Sigmoid colon (tissue), 7 donors: ENCODE measurements around the gene DPT. TPM values are rescaled to one million over a fixed set of nuclear protein-coding genes. Genes with fewer than 3 reads are reported as not detected.

Experiments
- DNase-seq: peaks from one replicate; pipeline ENCODE4 v3.0.0-alpha.2; 2019
- H3K27ac ChIP-seq, 4 donors: fragments of 200-600 bp; sonication (generic); one replicate each; pipeline ENCODE4 v1.5.1; 2016 to 2019; ENCODE audit warnings: mild to moderate bottlenecking in 1 of 4
- H3K27me3 ChIP-seq, 3 donors: fragments of 200-600 bp; sonication (generic); one replicate each; pipeline ENCODE4 v1.5.1; 2019; ENCODE audit warnings: mild to moderate bottlenecking in 1 of 3
- H3K36me3 ChIP-seq, 4 donors: fragments of 200-600 bp; sonication (generic); one replicate each; pipeline ENCODE4 v1.5.1; 2016 to 2019
- H3K4me1 ChIP-seq, 4 donors: fragments of 200-600 bp; sonication (generic); one replicate each; pipeline ENCODE4 v1.5.1; 2017 to 2019
- H3K4me3 ChIP-seq, 4 donors: fragments of 200-600 bp; sonication (generic); one replicate each; pipeline ENCODE4 v1.5.1; 2017 to 2019; ENCODE audit warnings: mild to moderate bottlenecking in 2 of 4, moderate library complexity in 1 of 4
- H3K9me3 ChIP-seq, 4 donors: fragments of 200-600 bp in 3 of 4; sonication (generic) in 3 of 4; one replicate each; pipeline versions ENCODE4 v1.5.1 to v1.6.1; 2013 to 2019
- CTCF ChIP-seq, 4 experiments: fragments of 450-650 bp in 3 of 4; fragments of 200-600 bp in 1 of 4; IDR thresholded peaks; one replicate each; pipeline ENCODE4 v1.5.1; 2016 to 2019; ENCODE audit warnings: antibody characterized with exemption in 4 of 4, mild to moderate bottlenecking in 3 of 4, moderate library complexity in 2 of 4
- EP300 ChIP-seq, 4 donors: sonication (generic); formaldehyde crosslinking; IDR thresholded peaks; one replicate each; pipeline ENCODE4 v1.6.1; 2017; ENCODE audit warnings: antibody characterized with exemption in 4 of 4
- POLR2A ChIP-seq, 2 donors: fragments of 450-650 bp; IDR thresholded peaks; one replicate each; pipeline ENCODE4 v1.6.1; 2016; ENCODE audit warnings: antibody characterized with exemption in 2 of 2, mild to moderate bottlenecking in 2 of 2, moderate library complexity in 2 of 2
- POLR2AphosphoS5 ChIP-seq, 4 donors: sonication (generic); formaldehyde crosslinking; IDR thresholded peaks; one replicate each; pipeline ENCODE4 v1.6.1; 2017; ENCODE audit warnings: antibody characterized with exemption in 4 of 4
- WGBS, 2 donors: extraction: QIAGEN DNeasy Blood & Tissue Kit; methylation state at CpG; one replicate each; pipeline ENCODE4 v1.1.7; 2013; 5-methylcytosine and 5-hydroxymethylcytosine counted together
- intact Hi-C: fragments of 100-400 bp; cut with DNase I; formaldehyde crosslinking; loops from one replicate; pipeline ENCODE4 v1.15.1; 2023
- polyA plus RNA-seq, 3 donors: library from polyadenylated mRNA; stranded (reverse); fragments of 200-250 nt; gene quantifications; one replicate each; pipeline ENCODE4 v1.2.3, GENCODE V29; 2013
- total RNA-seq, 4 donors: library from RNA; depleted of rRNA; stranded (reverse); fragments of >200 nt; gene quantifications; one replicate each; pipeline ENCODE4 v1.1.0, GENCODE V29; 2016
- donor health status: healthy with polysubstance abuse.
- donor health status: Bipolar disorder and iron deficiency.
- donor health status: healthy.

Gene DPT
- total and polyA plus RNA-seq, 7 donors, result 2.1 to 519 (median 249) TPM

- DNase-seq, result no peak
- intact Hi-C loops, result no loop called here
- no peak overlapping the region for H3K27ac ChIP-seq
- no peak overlapping the region for H3K4me3 ChIP-seq
- no peaks in the 10 kb centered on the region for H3K27me3 ChIP-seq
- 77 to 84% methylated on average over 3 of the region's 3 CpGs for WGBS, 2 donors
- TF ChIP-seq POLR2A (IDR thresholded peaks at IDR 0.05), result no peak
- TF ChIP-seq EP300 (IDR thresholded peaks at IDR 0.05), result no peak
- no peak for TF ChIP-seq POLR2AphosphoS5 (IDR thresholded peaks at IDR 0.05)
- TF ChIP-seq CTCF (IDR thresholded peaks at IDR 0.05), result no peak
- H3K9me3 ChIP-seq, result no peaks in the 10 kb centered on the region
- no peaks in the 10 kb centered on the region for H3K36me3 ChIP-seq
- H3K4me1 ChIP-seq, result no peaks in the 10 kb centered on the region
Measured at GRCh38 chr1:168645721-168646120, 83.3 kb downstream of the DPT start.

Other genes with a start within 250 kb of the DPT start
- 1 to 10 TPM in 1 of 4 donors, not detected in 3; 1.9 TPM for gene XCL2, start 185.2 kb downstream of the DPT start, total RNA-seq
- gene XCL2, start 185.2 kb downstream of the DPT start, polyA plus RNA-seq, result 1 to 10 TPM in 1 of 3 donors, not detected in 2; 1.4 TPM
- under 1 TPM in 2 of 4 donors, not detected in 2; 0.33 to 0.83 TPM for gene XCL1, start 152.6 kb downstream of the DPT start, total RNA-seq
- gene XCL1, start 152.6 kb downstream of the DPT start, polyA plus RNA-seq, result under 1 TPM in 1 of 3 donors, not detected in 2; 0.50 TPM